Measurements from ENCODE around the gene DNAH12. TPM values are rescaled to one million over a fixed set of nuclear protein-coding genes. Genes with fewer than 3 reads are reported as not detected.

DNAH12 gene
- total RNA-seq, 1 experiment from 2014 or later, result not detected

- Histone ChIP-seq H3K4me3 (no peak overlapping the region), H3K36me3 (peaks cover 4% of the 10 kb centered on the region), H3K27ac (no peak overlapping the region), H3K4me1 (replicated peaks) (no peaks in the 10 kb centered on the region), H3K27me3 (replicated peaks) (no peaks in the 10 kb centered on the region), H3K9me3 (replicated peaks) (no peaks in the 10 kb centered on the region)
- DNase-seq (ENCODE audit: low read depth in 1 of 2, low spot score in 2 of 2), result no peak
These were observed 286.5 kb downstream of the DNAH12 start for GRCh38 chr3:57257678-57258077.

- no peak for DNase-seq (ENCODE audit: low read depth in 1 of 2, low spot score in 2 of 2)
- Histone ChIP-seq H3K4me3 (no peak overlapping the region), H3K4me1 (replicated peaks) (no peaks in the 10 kb centered on the region), H3K27ac (no peak overlapping the region), H3K36me3 (peaks cover 4% of the 10 kb centered on the region), H3K9me3 (replicated peaks) (no peaks in the 10 kb centered on the region), H3K27me3 (replicated peaks) (no peaks in the 10 kb centered on the region)
These were observed 287.3 kb downstream of the DNAH12 start for GRCh38 chr3:57256844-57257243.

GRCh38 chr3:57252404-57252803 lies 291.7 kb downstream of the DNAH12 start:
- Histone ChIP-seq H3K9me3 (replicated peaks) (no peaks in the 10 kb centered on the region), H3K4me1 (replicated peaks) (no peaks in the 10 kb centered on the region), H3K27ac (no peak overlapping the region), H3K4me3 (no peak overlapping the region), H3K36me3 (no peaks in the 10 kb centered on the region), H3K27me3 (replicated peaks) (no peaks in the 10 kb centered on the region)
- no peak for DNase-seq (ENCODE audit: low read depth in 1 of 2, low spot score in 2 of 2)

GRCh38 chr3:57244946-57245345 lies 299.2 kb downstream of the DNAH12 start:
- H3K9me3 ChIP-seq (replicated peaks), result no peaks in the 10 kb centered on the region
- no peak for DNase-seq (ENCODE audit: low read depth in 1 of 2, low spot score in 2 of 2)
- H3K36me3 ChIP-seq, result 0 out of 2 replicates have a peak, but pooled peaks cover 3% of the 10 kb centered on the region
- H3K4me1 ChIP-seq (replicated peaks), result no peaks in the 10 kb centered on the region
- H3K4me3 ChIP-seq, result no peak overlapping the region
- no peaks in the 10 kb centered on the region for H3K27me3 ChIP-seq (replicated peaks)
- H3K27ac ChIP-seq, result no peak overlapping the region

Other genes starting within 250 kb of the DNAH12 start
- 8.8 and 11.9 TPM in 2 replicates for gene PDE12, start 11.9 kb upstream of the DNAH12 start, total RNA-seq (2014; rRNA removed; shearing (Covaris generic))
- 242 and 283 TPM in 2 replicates for gene ARF4, start 53.0 kb upstream of the DNAH12 start, total RNA-seq (2014; rRNA removed; shearing (Covaris generic))
- 18.6 and 36.6 TPM in 2 replicates for gene DENND6A, start 148.7 kb upstream of the DNAH12 start, total RNA-seq (2014; rRNA removed; shearing (Covaris generic))
- 36.0 and 51.3 TPM in 2 replicates for gene SLMAP, start 212.0 kb upstream of the DNAH12 start, total RNA-seq (2014; rRNA removed; shearing (Covaris generic))

All from SJSA1 (cell line).